DMS79 treated with DMSO at 0.1 percent for 48 hours (cell line): Measurements from ENCODE around the gene COQ9.
A peak's percentile ranks its signal among the peaks of the same experiment; 100 is the strongest.

Experiments used
- DNase-seq: peaks from one replicate; lab custom pipeline; 2025; lab: John Stamatoyannopoulos, UW

The COQ9 gene

DNA sequence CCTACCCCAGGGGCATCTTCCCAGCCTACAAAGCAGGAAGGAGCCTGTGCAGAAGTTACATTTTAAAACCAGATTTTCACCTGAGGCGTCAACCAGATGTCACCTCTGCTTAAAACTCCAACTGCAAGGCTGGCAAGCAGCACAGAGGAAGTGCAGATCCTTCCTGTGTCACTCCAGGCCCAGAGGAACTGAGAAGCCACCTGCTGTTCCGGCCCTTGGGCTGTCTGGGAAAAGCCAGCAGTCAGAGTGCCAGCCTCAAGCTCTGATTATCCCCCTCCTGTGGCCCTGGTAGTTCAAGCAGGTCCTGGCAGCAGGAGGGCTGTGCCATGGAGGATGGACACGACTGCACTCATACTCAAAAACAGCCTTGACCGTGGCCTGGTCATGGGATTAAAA is 25.4 kb downstream of the COQ9 start:
- DNase-seq: no peak

- no peak for DNase-seq
Measured at GRCh38 chr16:57473176-57473840, 26.0 kb downstream of the COQ9 start.

GRCh38 chr16:57473906-57474305 is 26.6 kb downstream of the COQ9 start:
- no peak for DNase-seq

DNA sequence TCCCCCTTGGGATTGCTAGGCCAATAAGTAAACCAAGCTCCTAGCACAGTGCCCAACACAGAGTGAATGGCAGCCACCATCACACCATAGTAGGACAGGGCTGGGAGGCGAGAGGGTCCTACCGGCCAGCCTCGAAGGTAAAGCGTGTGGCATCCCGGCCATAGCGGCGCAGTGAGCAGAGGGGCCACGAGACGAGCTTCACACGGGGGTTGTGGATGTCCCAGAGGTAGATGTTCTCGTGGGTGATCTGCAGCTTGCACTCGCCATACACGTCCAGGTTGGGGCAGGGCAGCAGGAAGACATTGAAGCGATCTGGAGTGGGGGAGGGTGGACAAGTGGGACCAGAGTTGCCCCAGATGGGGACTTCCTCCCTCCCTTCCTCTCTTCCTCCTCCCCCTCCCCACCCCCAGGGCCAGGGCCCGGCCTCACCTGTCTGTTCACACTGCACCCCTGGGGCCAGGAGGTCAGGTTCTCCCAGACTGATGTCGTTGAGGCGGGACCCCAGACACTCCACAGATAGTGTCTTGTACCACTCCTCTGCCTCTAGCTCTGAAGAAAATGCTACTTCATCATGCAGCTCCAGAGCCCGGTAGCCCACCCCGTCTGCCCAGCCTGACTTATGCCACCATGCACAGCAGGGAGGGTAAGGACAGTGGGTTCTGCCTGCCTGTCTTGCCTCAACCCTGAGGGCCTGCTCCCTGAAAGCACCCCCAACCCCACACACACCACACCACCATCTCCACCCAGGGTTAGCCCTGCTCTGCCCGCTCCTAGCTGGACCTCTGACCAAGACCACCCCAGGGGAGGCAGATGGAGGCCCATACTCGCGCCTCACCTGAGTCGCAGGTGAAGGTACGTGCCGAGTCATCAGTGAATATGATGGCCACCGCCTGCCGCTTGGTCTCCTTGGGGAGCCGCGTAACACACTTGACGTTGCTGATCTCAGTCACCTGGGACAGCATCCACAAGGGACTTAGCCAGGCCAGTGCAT is 27.7 kb downstream of the COQ9 start:
- DNase-seq: no peak

GRCh38 chr16:57475711-57476339 is 28.5 kb downstream of the COQ9 start:
- no peak for DNase-seq

DNA sequence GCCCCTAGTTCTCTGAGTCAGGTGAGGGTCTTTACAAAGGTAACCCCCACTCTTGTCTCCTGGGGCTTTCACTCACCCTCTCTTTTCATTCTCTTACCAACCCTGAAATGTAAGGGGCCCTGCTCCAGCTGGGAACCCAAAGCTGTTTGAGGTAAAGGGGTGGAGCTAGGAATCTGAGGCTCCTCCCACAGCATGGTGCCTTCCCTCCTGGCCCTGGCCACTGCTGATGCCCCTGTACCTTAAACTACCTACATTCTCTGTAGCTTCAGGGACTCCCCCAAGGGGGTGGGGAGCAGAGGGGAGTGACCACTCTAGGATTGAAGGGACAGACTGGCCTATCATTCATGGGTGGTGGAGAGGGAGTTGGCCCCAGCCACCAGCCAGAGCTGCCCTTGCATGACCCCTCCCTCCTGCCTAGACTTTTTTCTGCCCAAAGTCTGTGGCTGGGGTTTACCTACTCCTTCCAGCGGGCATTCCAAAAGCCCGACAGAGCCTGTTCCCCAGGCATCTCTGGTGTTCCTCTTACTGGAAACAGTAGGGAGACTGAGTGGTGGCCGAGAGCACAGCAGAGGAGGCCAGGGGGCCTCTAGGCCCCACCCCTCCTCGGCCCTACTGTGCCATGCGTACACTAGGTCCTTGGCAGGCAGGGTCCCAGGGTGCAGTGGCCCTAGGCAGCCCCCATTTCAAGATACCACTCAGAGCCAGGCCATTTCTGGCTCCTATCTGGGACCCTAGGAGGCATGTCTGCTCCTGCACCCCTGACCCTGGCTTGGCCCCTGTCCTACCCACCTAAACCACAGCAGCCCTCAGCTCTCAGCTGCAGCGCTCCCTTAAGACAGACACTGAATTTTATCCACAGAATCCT is 29.5 kb downstream of the COQ9 start:
- no peak for DNase-seq

GRCh38 chr16:57477531-57478202 is 30.4 kb downstream of the COQ9 start:
- peak; percentile 41 for DNase-seq

GRCh38 chr16:57478396-57479204 is 31.3 kb downstream of the COQ9 start:
- no peak for DNase-seq

GRCh38 chr16:57479205-57479975 is 32.1 kb downstream of the COQ9 start:
- DNase-seq: peak; percentile 54

DNA sequence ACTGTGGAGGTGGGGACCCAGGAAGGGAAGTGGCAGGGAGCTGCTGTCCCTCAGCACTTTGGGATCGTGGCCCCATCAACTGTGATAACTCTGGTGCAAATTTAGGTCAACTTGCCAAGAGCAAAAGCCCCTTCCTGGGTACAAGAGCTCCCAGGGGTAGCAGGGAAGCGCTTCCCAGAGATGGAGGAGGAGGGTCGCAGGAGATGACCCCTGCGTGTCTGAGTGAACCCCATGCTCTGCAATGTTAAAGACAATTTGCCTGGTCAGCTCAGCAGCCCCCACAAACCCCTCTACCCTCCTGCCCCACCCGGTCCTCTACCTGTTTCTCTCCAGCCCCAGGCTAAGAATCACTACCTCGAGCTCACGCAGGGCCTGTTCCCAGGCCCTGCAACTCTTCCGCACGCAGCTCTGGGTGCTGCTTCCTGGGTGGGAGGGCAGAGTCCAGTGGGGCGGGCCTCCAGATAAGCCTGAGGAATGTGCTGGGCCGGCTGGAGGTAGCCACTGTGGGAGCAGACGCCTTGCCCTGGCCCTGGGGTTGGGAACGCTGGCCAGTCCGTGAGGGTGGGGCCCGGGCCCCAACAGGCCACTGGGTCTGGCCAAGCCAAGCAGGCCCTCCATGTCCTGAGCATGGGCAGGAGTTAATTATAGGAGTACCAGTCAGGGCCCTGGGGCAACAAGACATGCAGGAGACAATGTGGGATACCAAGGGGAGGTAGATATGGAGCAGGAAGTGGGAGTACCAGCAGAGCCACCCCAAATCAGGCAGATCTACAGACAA is 32.9 kb downstream of the COQ9 start:
- no peak for DNase-seq

- no peak for DNase-seq
Measured at GRCh38 chr16:57480754-57481230, 33.5 kb downstream of the COQ9 start.

- DNase-seq: no peak
Measured at GRCh38 chr16:57481421-57481820, 34.1 kb downstream of the COQ9 start.

DNA sequence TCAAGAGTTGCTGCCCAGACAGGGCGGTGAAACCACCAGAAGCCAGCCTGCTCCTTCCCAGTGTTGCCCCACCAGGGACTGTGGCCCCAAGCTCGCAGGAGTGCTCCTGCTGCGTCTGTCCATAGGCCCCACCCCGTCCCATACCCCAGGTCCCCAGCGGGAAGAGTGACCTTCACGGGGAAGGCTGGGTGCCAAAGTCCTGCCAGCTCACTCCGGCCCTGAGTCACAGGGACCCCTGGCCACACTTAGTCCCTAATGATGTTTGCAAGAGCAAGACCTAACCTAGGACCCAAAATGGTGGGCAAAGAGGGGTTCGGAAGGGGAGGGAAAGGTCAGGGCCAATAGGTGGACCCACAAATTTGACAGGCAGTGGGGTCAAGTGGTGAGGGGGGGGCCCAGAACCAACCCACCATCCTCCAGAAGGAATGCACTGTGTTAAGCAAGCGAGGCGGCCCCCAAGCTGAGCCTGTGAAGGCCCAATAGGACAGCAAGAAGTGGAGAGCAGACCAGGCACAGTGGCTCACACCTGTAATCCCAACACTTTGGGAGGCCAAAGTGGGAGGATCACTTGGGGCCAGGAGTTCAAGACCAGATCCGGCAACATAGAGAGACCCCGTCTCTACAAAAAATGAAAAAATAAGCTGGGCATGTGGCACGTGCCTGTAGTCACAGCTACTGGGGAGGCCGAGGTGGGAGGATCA is 35.7 kb downstream of the COQ9 start:
- DNase-seq: no peak

DNA sequence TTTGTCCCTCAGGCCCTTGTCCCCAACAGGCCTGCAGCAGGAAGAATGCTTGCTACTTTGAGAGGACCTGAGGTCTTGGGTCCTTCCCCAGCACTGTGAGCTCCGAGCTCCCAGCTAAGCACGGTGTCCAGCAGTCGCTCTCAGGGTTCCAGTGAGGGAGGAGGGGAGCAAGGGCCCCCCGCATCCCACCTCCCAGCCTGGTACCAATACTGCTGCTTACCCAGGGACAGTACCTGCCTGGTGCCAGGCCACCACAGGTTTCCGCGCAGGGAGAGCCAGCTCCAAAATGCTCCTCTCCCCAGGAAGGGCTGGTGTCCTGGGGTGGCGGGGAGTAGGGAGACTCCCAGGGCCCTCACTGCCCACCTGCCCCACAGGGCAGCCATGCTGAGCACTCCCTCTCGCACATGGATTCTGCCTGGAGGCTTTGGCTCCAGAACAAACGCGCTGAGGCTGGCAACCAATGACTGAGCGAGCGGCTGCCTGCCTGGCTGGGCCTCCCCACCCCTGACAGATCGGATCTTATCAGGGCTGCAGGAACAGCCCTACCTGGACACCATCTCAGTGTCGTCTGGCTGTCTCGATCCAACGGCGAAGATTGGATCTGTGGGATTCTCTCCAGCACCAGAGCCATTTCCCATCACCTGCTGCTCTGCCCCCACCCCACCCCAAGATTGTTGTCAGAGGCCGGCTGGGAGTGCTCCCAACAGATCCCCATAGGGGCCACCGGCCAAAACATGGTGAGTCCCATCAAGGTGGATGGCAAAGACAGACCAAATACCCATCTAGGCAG is 36.6 kb downstream of the COQ9 start:
- no peak for DNase-seq

- no peak for DNase-seq
Measured at GRCh38 chr16:57484515-57485005, 37.3 kb downstream of the COQ9 start.

DNA sequence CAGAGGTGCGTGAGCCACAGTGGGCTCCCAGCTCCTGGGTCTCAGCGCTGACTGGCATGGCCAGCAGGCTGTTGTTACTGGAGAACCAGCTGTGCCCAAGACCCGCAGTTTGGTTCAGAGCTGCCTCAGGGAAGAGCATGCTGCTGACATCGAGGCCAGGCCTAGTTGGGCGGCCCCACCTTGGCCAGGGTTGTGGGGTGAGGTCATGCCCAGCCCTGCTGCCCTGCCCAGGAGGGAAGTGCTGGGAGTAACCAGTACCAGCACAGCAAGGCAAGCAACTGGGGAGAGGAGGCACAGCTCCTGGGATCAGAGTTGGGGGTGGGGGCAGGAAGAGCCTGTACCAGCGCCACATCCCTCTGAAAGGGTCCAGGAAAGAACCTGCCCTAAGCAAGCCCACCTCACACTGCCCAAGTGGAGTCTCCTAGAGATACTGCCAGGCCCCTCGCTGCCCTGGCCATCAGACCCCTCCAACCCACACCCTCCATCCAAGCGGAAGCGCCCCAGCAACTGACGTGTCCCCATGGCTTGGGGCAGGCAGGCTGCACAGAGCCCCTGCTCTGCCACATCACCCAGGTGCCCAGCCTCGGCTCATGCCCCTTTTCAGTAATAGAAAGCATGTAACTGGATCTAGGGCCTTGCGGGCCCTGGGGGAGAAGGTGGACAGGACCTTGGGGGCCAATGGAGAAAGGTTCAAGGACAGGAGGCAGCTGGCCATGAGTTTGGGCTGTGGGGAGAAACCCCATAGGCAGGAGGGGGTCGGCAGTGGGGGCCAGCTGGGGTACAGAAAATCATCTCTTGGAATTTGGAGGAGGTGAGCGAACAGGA is 38.0 kb downstream of the COQ9 start:
- DNase-seq: no peak
